GM18867 (cell line): Measurements from ENCODE around the gene PREP.

ENCODE experiments used
- ATAC-seq: cut with Tn5 transposase; IDR thresholded peaks from one replicate; pipeline ENCODE4 v1.9.1; 2021; ENCODE audit warnings: mild to moderate bottlenecking, moderate library complexity; ENCODE audit not compliant: unreplicated experiment

PREP gene

DNA sequence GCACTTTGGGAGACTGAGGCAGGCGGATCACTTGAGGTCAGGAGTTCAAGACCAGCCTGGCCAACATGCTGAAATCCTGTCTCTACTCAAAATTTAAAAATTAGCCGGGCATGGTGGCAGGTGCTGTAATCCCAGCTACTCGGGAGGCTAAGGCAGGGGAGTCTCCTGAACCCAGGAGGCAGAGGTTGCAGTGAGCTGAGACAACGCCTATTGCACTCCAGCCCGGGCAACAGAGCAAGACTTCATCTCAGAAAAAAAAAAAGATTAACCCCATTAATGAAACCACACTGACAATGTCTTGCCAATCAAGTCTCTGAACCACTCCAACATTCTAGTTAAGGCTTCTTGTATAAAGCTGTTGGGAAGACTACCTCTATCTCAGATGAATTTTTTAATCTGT, 4.0 kb downstream of the PREP start:
- ATAC-seq: no peak

DNA sequence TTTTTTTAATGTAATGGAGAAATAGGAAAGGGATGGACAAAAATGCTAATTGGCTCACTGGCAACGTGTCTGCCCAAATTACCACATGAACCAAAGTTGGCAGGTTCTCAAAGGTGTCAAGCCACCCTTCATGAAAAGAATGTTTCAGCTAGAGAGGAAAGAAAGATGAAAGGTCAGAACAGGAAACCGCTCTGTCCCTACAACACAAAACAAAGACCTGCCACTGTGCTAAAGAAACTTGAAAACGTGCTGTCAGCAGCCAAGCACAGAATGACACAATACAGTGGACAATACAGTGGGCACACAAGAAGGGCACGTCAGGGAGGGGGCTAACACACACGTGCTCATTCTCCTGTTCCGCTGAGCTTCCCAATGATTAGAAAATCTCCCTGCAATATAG, 4.9 kb downstream of the PREP start:
- ATAC-seq: no peak

DNA sequence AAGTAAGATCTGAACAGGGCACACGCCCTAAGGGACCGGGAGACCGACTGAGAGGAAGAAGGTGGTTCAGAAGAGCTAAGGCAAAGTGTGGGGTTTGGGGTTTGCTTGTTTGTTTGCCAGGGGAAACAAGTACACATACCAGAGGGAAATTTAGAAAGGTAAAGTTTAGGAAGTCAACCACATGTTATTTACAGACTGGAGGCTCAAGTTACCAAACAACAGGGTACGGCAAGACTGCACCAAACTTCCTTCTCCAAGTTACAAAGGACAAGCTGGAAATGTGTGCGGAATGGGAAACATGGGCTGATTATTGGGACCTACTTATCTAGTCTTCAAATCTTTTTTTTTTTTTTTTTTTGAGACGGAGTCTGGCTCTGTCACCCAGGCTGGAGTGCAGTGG, 11.2 kb downstream of the PREP start:
- ATAC-seq: no peak

DNA sequence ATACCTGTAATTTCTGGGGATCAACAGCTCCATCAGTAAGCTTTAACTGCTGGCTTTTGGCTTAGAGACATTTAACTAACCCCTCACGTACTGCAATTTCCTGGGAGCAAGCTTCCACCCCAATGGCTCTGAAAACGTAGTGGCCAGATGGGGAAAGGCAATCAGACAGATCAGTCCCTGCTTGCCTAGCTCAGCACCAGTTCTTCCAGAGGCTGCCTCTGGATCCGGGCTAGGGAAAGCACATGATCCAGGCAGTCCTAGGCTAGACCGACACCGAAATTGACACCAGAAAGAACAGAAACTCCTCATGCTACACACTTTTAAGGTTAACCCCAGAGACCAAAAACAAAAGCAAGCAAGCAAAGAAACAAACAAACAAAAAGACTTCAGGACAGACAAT, 13.3 kb downstream of the PREP start:
- no peak for ATAC-seq

DNA sequence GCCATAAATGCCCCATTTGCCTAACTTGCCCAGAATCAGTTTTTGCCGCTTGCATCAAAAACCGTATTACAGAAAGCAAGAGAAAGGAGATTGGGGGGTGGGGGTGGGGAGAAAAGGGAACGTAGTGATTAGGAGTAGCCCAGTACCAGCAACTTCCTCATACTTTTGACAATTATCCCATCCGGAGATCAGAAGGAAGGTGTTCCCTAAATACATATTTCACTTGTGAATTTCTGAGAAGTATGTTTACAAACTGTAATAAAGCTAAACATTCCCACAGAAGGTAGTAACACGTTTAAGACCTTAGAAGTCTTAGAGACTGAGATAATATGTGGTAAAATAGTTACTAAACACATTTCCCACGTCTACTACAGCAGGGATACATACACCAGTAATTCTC, 14.5 kb downstream of the PREP start:
- no peak for ATAC-seq

DNA sequence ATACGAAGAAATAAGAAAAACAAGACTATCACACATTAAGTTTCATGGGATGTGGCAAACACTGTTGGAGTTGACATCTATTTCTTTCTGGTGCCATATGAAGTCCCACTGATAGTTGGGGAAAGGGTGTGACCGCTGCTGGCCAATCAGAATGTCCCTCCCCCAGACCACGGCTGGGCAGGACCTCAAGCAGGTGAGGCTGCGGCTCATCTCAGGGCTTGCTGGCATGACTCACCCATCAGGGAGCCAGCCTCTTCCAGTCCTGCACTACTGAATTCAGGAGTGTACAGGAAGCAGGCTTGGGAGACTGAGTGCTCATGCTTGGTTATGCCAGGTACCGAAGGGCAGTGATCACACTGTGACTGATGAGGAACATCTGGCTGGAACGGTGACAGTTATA, 18.9 kb downstream of the PREP start:
- ATAC-seq: no peak

DNA sequence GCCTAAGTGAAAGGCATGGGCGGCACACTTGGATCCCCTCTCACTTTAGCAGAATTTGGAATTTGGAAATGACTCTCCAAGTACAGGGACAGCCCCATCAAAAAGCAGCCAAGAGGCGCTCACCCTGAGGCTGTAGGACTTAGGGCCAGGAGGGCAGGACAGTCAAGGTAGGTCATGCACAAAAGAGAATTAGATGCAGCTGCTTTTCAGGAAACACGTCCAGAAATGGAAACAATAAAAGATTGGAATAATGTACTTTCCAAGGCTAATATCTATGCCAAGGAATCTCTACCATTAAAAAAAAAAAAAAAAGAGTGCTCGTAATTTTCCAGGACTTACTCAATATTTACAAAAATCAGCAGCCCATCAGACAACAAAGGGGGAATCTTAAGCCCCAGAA, 19.9 kb downstream of the PREP start:
- ATAC-seq: no peak

DNA sequence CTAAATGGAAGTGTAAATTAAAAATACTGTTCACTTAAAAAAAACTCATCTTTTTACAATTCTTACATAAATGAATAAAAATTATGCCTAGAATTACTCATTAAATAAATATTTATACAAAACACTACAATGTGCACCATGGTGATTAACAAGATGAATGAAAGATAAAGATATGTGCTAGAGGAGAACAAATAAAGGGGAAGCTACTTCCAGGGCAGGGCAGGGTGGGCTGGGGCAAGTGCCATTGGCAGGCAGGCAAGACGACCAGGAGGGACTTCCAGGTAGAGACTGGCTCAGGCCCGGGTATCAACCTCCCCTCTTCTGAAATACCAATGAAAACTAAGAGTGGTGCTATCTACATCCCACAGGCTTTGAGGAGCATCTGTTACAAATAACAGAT, 20.4 kb downstream of the PREP start:
- ATAC-seq: no peak

DNA sequence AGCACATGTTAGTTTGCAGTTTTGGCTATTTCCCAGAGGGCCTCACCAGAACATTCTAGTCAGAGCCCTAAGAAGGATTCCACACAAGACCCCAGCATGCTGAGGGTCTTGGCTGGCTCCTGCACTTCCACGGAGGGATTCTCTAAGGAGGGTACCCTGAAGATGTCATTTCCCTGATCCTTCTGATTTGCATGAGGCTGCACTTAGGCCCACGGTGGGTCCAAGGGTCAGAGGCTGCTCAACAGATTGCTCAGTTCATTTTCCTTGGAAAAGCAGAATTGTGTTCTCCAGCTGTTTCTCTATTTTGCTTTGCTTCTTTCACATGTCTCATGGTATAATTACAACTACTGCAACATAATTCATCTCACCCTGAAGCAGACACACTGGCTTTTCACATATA, 22.2 kb downstream of the PREP start:
- ATAC-seq: no peak

DNA sequence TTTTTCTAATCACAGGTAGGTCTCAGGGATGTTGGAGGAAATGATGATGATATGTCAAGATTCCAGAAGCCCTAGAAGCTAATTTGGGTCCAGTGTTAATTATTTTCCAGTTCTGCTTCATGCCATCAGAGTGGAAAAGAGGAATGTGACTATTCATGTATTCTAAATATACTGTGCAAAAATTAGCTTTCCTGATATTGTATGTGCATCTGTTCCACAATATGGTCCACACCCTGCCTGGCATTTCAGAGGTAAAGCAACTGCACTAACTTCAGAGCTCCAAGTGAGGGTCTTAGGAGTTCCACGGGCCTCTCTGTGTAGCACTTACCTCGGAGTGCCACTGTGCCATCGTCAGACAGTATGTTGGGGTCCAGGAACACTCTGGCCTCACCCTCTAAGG, 27.1 kb downstream of the PREP start:
- ATAC-seq: no peak

DNA sequence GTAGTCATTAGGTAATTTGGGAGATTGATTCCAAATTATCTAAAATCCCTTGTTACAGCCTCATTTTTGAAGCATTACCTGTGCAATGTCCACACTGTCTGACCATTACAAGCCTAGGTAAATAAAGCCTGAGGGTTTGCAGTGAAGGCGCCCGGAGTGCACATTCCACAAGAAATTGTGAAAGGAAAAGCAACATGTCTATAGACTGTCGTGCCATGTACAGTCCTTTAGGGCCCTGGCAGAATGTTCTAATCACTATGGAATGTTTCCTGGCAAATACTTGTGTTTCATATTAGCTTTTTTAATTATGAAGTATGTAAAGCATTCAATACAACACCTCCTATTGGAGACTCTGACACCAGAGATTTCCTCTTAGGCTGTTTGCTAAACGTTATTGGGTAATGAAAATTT, 28.9 kb downstream of the PREP start:
- ATAC-seq: no peak

DNA sequence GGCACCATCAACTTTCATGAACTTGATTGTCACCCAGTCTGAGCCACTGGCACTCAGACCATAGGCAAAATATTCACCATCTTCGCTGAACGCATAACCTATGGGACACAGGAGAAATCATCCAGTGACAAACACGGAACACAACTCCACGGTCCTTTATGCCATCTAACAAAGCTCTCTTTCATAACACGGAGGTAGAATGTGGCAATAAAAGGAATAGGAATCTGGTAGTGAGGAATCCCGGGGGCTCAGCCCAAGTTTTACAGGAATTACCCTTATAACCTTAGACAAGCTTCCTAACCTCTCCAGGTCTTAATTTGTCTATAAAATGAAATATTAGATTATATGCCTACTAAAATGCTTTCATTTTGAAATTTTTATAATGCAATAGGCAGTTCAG, 29.4 kb downstream of the PREP start:
- no peak for ATAC-seq

DNA sequence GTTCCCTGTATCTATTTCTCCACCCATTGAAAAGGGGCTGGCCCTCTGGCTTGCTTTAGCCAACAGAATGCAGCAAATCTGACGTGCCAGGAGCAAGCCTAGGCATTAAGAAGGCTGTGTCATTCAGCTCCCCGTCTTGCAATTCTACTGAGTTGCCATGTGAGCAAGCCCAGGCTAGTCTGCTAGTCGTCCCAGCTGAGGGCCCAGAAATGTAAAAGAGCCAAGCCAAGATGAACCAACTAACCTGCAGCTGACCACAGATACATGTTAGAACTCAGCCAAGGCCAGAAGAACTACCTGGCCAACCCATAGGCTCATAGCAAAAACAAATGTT, 30.1 kb downstream of the PREP start:
- no peak for ATAC-seq

DNA sequence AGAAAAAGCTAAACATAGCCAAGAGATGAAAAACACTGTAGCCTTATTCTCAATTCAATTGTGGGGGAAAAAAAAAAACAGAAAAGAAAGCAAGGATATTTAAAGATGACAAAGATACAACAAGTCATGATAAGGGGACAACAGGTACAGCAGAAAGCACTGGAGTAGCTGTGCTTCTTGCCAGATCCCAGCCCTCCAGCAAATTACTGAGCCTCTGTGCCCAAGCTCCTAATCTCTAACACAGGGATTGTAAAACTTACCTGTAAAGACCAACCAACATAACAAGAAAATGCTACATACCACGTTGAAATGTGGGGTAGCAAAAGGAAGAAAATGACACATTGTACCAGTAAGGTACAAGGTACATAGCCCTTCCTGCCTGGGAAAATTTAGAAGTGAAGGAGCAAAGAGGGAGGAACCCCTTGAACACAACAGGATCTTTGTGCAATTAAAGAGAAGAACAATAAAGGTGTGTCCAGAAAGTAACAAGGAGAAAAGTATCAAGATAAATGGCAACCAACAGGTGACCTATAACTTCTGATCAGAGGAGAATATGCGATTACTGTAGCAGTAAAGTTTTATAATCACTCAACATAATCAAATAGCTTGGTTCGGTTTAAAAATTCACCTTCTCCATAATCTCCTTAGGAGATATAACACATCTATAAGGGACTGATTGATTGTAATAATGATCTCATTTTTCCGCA, 30.6 kb downstream of the PREP start:
- no peak for ATAC-seq

DNA sequence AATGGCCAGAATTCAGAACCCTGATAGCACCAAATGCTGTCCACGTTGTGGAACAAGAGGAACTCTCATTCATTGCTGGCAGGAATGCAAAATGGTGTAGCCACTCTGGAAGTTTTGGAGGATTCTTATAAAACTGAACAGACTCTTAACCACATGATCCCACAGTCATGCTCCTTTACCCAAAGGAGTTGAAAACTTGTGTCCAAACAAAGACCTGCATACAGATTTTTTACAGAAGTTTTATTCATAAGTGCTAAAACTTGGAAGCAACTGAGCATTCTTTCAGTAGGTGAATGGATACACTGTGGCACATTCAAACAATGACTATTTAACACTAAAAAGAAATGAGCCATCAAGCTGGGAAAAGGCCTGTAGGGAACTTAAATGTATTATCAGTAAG, 32.5 kb downstream of the PREP start:
- no peak for ATAC-seq

DNA sequence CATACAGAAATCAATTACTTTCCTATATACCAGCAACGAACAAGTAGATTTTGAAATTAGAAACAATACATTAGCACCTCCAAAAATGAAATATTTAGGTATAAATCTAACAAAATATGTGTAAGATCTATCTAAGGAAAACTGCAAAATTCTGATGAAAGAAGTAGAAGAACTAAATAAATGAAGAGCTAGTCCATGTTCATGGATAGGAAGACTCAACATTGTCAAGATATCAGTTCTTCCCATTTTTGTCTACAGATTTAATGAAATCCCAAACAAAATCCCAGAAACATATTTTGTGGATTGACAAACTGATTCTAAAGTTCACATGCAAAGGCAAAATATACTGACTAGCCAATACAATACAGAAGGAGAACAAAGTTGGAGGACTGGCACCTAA, 33.7 kb downstream of the PREP start:
- ATAC-seq: no peak

DNA sequence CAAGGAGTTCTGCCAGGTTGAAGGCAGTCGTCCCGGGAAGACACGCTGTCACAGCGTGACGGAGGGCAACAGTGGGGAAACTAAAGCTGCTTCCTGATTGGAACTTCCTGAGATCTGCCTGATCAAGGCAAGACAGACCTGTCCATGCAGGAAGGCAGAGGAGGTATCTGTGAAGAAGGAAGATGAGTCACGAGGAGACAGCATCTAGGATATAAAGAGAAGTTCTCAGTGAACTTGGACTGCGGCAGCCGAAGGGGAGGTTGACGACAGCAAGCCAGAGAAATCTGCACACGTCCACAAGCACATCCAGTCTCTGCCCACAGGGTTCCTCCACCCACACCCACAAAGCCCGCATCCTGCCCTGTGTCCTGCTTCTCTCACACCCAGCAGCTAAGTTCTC, 38.6 kb downstream of the PREP start:
- no peak for ATAC-seq

DNA sequence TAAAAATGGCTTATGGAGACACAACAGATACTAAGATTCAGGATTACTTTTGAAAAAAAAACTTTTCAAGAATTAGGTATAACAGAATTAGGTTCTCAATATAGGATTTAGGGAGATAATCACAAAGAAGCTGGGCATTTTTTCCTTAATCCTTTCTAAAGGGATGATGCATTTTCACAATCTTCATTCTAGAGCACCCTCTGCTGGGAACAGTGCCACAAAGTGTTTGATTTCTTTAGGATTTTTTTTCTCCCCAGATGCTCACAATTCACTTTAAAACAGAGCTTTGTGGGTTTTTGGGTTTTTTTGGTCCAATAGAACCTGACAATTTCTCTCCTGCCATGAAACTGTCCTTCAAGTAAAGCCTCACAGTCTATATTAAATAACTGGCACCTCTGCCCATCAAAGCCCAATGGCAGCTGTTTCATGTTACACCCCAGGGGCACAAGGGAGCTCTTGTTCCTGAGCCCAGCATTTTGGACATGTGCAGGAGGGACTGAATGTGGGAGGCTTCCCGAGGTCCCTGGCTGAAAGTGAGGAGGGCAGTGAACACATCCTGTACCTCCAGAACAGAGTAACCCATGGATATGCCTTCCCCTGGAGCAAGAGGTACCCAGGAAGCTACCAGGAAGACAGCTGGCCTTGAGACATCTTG, 39.7 kb downstream of the PREP start:
- ATAC-seq: no peak

DNA sequence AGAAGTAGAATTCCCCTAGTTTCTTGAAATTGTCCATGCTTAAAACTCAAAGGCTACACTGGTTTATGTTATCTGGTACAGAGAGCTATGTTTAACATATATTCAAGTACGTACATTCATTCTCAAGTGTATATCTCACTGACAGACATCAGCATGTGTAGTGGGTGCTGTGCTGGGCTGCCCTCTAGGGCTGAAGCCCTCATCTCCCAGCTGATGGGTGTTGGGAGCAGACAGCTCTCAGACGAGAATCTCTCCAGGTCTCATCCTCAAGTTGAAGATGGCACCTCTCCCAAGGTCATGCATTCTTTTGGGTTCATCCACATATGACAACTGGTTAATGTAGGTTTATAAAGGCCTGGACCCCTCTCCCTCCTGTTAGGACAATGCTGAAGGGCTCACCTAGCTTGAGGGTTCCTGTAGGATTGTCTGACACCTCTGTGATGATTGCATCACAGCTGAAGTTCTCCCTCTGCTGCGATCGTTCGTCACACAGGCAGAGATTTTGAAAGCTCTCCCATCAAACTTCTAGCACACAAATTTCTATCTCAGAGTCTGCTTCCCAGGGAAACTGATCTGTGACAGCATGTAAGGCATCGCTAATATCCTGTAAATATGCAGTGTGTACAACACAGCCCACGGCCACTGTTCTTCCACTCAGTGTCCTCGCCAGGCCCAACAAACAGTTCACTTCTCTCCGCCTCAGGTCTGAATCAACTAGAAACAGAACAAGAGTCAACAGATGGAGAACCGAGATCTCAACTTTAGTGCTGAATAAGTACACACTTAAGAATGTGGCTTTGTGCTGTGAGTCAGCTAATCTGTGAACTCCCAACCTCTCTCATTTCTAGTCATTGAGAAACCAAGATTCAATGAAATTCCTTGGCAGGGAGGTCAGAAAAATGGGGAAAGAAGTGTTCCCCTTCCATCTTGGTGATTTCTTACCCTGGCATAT, 43.2 kb downstream of the PREP start:
- ATAC-seq: no peak

DNA sequence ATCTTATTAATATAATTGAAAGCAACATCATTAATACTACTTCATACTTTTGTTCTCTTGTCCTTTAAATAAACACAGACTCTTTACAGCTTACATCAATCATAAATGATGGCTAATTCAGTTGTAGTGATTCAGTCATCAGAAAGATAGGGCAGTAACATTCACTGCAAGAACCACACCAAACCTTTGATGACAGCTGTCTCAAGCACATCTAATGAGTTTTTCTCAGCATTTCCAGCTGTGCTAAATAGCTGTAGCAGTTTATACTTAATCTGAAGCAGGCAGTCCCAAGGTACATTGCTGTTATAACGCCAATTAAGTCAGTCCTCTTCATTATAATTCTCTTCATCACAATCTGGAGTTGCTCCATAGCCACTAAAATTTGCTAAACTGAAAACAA, 45.7 kb downstream of the PREP start:
- ATAC-seq: no peak

DNA sequence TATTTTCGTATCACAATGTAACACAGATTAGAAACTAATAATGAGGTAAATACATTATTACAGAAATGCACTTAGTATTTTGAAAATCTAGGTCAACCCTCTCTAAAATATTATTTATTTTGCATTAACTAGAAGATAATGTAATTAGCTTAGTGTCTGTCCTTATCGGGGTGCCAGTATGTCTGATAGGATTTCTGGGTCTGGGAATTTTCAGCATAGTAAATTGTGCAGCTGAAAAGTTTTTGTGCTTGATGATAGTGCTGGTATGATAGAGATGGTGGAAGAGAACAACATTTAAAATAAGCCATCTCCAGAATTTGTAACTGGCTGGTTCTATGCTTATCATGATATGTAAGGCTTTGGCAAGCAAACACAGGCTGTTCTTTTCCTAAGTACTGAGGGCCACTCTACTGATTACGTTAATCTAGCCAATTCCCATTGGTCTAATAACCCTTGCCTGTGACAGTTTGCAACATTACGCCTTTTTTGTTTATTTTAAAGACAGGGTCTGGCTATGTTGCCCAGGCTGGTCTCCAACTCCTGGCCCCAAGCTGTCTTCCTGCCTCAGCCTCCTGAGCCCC, 50.8 kb downstream of the PREP start:
- ATAC-seq: no peak

DNA sequence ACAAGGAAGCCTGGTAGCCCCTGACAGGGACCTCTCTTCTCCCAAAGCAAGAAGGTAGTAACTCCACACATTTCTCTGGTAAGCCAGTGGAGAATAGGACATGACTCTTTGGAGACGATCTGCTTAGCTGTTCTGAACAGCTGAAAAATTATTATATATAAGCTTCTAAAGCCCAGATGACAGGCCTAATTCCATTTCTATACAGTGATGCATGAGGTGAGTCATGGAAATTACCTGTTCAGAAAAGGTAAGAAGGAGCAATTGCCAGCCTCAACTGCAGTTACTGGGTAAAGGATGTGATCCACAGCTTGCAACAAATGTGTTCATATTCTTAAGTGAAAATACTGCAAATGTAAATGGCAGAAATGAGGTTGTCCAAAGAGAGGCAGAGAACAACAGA, 54.0 kb downstream of the PREP start:
- ATAC-seq: no peak
